WERI-Rb-1 (cell line): Measurements from ENCODE around the gene CCDC57.

ENCODE experiments used
- DNase-seq: peaks from one replicate; pipeline ENCODE4 v3.0.0-alpha.2; 2020
- H3K27ac ChIP-seq: fragments of 250-450 bp; sonication (Bioruptor Pico); 2 replicates; pipeline ENCODE4 v1.5.1; 2020; ENCODE audit warnings: mild to moderate bottlenecking, moderate library complexity
- H3K27me3 ChIP-seq: fragments of 250-450 bp; sonication (Bioruptor Pico); 2 replicates; pipeline ENCODE4 v1.5.1; 2021; ENCODE audit warnings: mild to moderate bottlenecking, low read depth, moderate library complexity; ENCODE audit not compliant: insufficient read depth, severe bottlenecking
- H3K36me3 ChIP-seq: fragments of 250-450 bp; sonication (Bioruptor Pico); 2 replicates; pipeline ENCODE4 v1.5.1; 2020; ENCODE audit warnings: mild to moderate bottlenecking, moderate library complexity
- H3K4me3 ChIP-seq: 2 replicates; pipeline ENCODE4 v1.5.1; 2011; ENCODE audit warnings: low read depth, mild to moderate bottlenecking, control low read depth, low read length
- H3K9me3 ChIP-seq: fragments of 250-450 bp; sonication (Bioruptor Pico); 2 replicates; pipeline ENCODE4 v1.5.1; 2021; ENCODE audit warnings: mild to moderate bottlenecking, moderate library complexity; ENCODE audit not compliant: severe bottlenecking
- TF ChIP-seq, protein P1 (sequence below): IDR thresholded peaks from 2 replicates; pipeline ENCODE4 v1.5.1; 2011; ENCODE audit warnings: low read depth, mild to moderate bottlenecking, control low read depth, inconsistent platforms, low read length

Gene CCDC57

DNA sequence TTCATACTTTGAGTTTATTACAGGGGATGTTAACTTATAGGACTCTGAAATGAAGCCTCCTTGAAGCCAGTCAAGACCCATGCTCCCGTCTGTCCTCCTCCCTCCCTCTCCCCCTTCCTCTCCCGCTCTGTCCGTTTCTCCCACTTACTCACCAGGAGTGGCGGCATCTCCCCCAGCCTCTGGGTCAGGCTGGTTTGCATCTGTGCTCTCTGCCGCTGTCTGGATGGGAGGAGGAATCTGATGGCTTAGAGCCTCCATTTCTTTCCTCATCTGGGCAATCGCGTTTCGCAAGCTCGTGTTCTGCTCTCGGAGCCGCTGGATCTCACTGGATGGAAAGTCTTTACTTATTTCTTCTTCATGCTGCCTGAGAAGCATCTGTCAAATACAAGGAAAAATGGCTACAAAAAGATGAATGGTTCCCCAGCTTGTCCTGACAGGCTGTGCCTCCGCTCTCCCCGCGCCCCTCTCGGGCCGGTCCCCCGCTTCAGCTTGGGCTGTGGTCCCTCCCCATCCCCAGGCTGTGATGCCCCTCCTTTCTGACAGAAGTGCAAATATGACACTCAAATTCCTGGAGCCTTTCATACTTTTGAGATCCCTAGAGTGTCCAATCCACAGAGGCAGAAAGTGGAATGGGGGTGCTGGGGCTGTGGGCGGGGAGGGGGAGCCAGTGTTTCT lies 40.0 kb downstream of the CCDC57 start:
- peaks cover 70% of the 10 kb centered on the region for H3K36me3 ChIP-seq
- no peaks in the 10 kb centered on the region for H3K27me3 ChIP-seq
- no peak overlapping the region for H3K4me3 ChIP-seq
- H3K27ac ChIP-seq, result no peak overlapping the region
- no peak for DNase-seq
- H3K9me3 ChIP-seq, result no peaks in the 10 kb centered on the region
- TF ChIP-seq, protein P1, sequence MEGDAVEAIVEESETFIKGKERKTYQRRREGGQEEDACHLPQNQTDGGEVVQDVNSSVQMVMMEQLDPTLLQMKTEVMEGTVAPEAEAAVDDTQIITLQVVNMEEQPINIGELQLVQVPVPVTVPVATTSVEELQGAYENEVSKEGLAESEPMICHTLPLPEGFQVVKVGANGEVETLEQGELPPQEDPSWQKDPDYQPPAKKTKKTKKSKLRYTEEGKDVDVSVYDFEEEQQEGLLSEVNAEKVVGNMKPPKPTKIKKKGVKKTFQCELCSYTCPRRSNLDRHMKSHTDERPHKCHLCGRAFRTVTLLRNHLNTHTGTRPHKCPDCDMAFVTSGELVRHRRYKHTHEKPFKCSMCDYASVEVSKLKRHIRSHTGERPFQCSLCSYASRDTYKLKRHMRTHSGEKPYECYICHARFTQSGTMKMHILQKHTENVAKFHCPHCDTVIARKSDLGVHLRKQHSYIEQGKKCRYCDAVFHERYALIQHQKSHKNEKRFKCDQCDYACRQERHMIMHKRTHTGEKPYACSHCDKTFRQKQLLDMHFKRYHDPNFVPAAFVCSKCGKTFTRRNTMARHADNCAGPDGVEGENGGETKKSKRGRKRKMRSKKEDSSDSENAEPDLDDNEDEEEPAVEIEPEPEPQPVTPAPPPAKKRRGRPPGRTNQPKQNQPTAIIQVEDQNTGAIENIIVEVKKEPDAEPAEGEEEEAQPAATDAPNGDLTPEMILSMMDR, result no peak

DNA sequence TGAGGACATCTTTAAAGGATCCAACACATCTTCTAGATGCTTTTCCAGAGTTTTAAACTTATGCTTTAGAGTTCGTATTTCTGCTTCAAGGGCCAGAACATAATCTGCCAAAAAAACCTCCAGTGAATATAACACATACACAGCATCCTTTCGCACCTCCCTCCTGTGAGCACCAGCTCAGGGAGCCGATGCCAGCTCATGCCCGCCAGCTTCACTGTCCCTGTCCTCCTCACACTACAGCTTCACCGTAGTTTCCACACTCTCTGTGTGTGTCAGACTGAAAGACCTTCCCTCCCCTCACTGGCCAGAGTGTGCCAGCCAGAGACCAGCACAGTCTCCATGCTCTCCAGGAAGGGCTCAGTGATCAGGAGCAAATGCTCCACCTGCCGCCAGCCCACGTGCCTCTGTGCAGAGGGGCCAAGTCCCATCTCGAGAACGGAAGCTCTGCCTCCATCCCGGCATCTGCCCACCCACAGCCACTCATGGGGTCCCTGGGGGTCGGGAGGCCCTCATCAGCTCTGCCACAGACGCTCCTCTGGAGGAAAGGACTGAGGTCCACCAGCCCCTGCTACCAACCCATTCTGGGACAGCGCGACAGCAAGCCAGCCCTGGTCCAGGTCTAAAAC lies 40.8 kb downstream of the CCDC57 start:
- Histone ChIP-seq H3K9me3 (no peaks in the 10 kb centered on the region), H3K4me3 (no peak overlapping the region), H3K27ac (no peak overlapping the region), H3K36me3 (peaks cover 67% of the 10 kb centered on the region), H3K27me3 (no peaks in the 10 kb centered on the region)
- TF ChIP-seq, protein P1, result no peak
- no peak for DNase-seq

DNA sequence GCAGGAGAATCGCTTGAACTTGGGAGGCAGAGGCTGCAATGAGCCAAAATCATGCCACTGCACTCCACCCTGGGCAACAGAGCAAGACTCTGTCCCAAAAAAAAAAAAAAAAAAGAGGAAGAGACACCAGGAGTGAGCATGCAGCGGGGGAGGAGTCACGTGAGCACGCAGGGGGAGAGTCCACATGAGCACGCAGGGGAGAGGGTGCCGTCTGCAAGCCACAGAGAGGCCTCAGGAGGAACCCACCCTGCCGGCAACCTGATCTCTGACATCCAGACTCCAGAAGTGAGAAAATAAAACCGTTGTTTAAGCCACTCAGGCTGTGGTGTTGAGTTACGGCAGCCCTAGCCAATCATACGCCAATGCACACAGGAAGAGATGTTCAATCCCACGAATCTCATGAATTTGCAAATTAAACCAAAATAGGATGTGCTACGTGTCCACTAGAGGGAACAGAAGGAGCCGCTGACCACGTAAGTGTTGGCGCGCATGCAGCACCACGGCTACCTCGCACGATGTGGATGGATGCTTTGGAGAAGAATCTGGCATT lies 42.2 kb downstream of the CCDC57 start:
- H3K27me3 ChIP-seq, result no peaks in the 10 kb centered on the region
- DNase-seq, result no peak
- no peaks in the 10 kb centered on the region for H3K9me3 ChIP-seq
- peaks cover 67% of the 10 kb centered on the region for H3K36me3 ChIP-seq
- TF ChIP-seq, protein P1, result no peak
- H3K4me3 ChIP-seq, result no peak overlapping the region
- H3K27ac ChIP-seq, result no peak overlapping the region

DNA sequence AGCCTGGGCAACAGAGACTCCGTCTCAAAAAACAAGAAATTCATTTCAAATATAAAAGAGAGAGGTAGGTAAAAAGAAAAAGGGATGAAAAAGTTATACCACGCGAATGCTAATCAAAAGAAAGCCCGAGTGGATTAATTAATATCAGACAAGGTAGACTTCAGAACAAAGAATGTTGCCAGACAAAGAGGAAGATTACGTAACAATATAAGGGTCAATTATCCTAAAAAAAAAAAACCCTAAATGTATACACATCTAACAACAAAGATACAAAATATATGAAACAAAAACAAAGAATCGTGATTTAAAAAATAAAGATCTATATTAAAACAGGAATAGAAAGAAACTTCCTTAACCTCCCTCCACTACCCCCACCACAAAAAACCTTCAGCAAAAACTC lies 44.1 kb downstream of the CCDC57 start:
- peaks cover 57% of the 10 kb centered on the region for H3K36me3 ChIP-seq
- H3K4me3 ChIP-seq, result no peak overlapping the region
- H3K27ac ChIP-seq, result no peak overlapping the region
- TF ChIP-seq, protein P1, result no peak
- no peaks in the 10 kb centered on the region for H3K27me3 ChIP-seq
- no peak for DNase-seq
- no peaks in the 10 kb centered on the region for H3K9me3 ChIP-seq

DNA sequence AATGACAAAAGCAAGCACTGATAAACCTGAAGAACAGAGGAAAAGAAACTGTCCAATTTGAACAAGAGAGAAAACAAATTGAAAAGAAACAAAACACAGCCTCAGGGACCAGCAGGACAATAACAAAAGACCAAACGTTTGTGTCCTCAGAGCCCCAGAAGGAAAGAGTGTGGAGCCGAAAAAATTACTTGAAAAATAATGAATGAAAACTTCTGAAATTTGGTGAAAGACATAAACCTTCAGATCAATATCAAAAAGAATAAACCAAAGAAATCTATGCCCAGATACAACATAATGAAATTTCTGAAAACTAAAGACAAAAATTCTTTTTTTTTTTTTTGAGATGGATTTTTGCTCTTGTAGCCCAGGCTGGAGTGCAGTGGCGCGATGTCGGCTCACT lies 45.6 kb downstream of the CCDC57 start:
- no peak for DNase-seq
- Histone ChIP-seq H3K27ac (no peak overlapping the region), H3K9me3 (no peaks in the 10 kb centered on the region), H3K4me3 (no peak overlapping the region), H3K27me3 (no peaks in the 10 kb centered on the region), H3K36me3 (peaks cover 53% of the 10 kb centered on the region)
- TF ChIP-seq, protein P1, result no peak
